Right hindlimb (tissue), 1 donor: ENCODE data around the gene DCTN2.
"Not testable (repeated sequence)": the region's sequence is repeated elsewhere in the genome, so short reads cannot be mapped to it uniquely, and the experiment has no call there.

Experiments
- DNase-seq: peaks from one replicate; pipeline ENCODE4 v3.0.0-alpha.2; 2018

The DCTN2 gene

GRCh38 chr12:57525615-57526383 is 21.2 kb downstream of the DCTN2 start:
- no peak for DNase-seq

- DNase-seq: no peak
Observed at GRCh38 chr12:57524814-57525614, 22.0 kb downstream of the DCTN2 start.

GRCh38 chr12:57523706-57524614 is 23.0 kb downstream of the DCTN2 start:
- DNase-seq: no peak

- DNase-seq: peak; percentile 85
Observed at GRCh38 chr12:57522887-57523705, 23.9 kb downstream of the DCTN2 start.

GRCh38 chr12:57522011-57522886 is 24.7 kb downstream of the DCTN2 start, which contains the start of gene MBD6:
Gene MBD6, plus strand, starts transcription at chr12:57522824. Its CDS starts 1,480 bp downstream, at chr12:57524304.
- DNase-seq: peak; percentile 92

- peak; percentile 68 for DNase-seq
Observed at GRCh38 chr12:57521525-57522010, 25.4 kb downstream of the DCTN2 start.

GRCh38 chr12:57520053-57520818 is 26.8 kb downstream of the DCTN2 start, which contains the start of gene DDIT3:
Gene DDIT3, minus strand, starts transcription at chr12:57520514. Its CDS starts 3,108 bp downstream, at chr12:57517406.
- peak; percentile 100 for DNase-seq

- peak; percentile 70 for DNase-seq
Observed at GRCh38 chr12:57519796-57520052, 27.3 kb downstream of the DCTN2 start.

GRCh38 chr12:57518920-57519795 is 27.8 kb downstream of the DCTN2 start:
- peak; percentile 51 for DNase-seq

- DNase-seq: no peak
Observed at GRCh38 chr12:57518176-57518919, 28.6 kb downstream of the DCTN2 start.

- not testable (repeated sequence) for DNase-seq
Observed at GRCh38 chr12:57517718-57518117, 29.3 kb downstream of the DCTN2 start.

- no peak for DNase-seq
Observed at GRCh38 chr12:57517187-57517586, 29.8 kb downstream of the DCTN2 start.

- no peak for DNase-seq
Observed at GRCh38 chr12:57516617-57517153, 30.3 kb downstream of the DCTN2 start.

- DNase-seq: no peak
Observed at GRCh38 chr12:57515934-57516541, 31.0 kb downstream of the DCTN2 start.

- DNase-seq: no peak
Observed at GRCh38 chr12:57515408-57515933, 31.5 kb downstream of the DCTN2 start.

- no peak for DNase-seq
Observed at GRCh38 chr12:57514720-57515407, 32.1 kb downstream of the DCTN2 start.

- not testable (repeated sequence) for DNase-seq
Observed at GRCh38 chr12:57514246-57514645, 32.7 kb downstream of the DCTN2 start.
